Measurements from ENCODE around the gene SAPCD2. TPM values are rescaled to one million over a fixed set of nuclear protein-coding genes. Genes with fewer than 3 reads are reported as not detected.
"Not testable (repeated sequence)": the region's sequence is repeated elsewhere in the genome, so short reads cannot be mapped to it uniquely, and the experiment has no call there.

The SAPCD2 gene
- 1.8 TPM for polyA plus RNA-seq (2013)

GRCh38 chr9:137070201-137070905 lies at the start of gene SAPCD2:
TSS of gene SAPCD2 (minus strand) at chr9:137070557. CDS start at chr9:137070460, 97 bp downstream.
- Histone ChIP-seq H3K36me3 (ENCODE audit: control insufficient read depth in 4 of 4, insufficient read depth in 4 of 4, low read length in 3 of 4) (peaks cover 0 to 13% (median 1%) of the 10 kb centered on the region in 4 experiments), H3K27ac (ENCODE audit: insufficient read depth in 1 of 2, low read depth in 1 of 2, low read length in 2 of 2, poor library complexity in 1 of 2, severe bottlenecking in 2 of 2) (peak within 1 kb of the TSS in 1 of 2 experiments; percentile 74), H3K9me3 (ENCODE audit: control extremely low read depth in 1 of 5, control insufficient read depth in 4 of 5, insufficient read depth in 2 of 5, low read depth in 1 of 5, low read length in 4 of 5) (no peaks in the 10 kb centered on the region), H3K4me1 (ENCODE audit: control extremely low read depth in 1 of 4, control insufficient read depth in 4 of 4, insufficient read depth in 4 of 4, low read length in 3 of 4) (peaks cover 0 to 46% (median 30%) of the 10 kb centered on the region in 4 experiments), H3K4me3 (ENCODE audit: control insufficient read depth in 1 of 7, extremely low read depth in 1 of 7, insufficient read depth in 4 of 7, low read depth in 2 of 7, low read length in 6 of 7) (peak within 1 kb of the TSS; percentile 15 to 76 (median 69)), H3K27me3 (replicated peaks in 2 of 5; ENCODE audit: control insufficient read depth in 4 of 5, insufficient read depth in 5 of 5, low read length in 4 of 5) (no peaks in the 10 kb centered on the region)
- 0% methylated on average over 45 of the region's 74 CpGs for WGBS (ENCODE audit: insufficient coverage)
- ChIA-PET CTCF (interaction anchor here (0.9 to 8.9 kb wide), 11 partner anchors 11 to 122 kb away, joined by 3 to 76 read pairs (median 10); partner anchors contain the start of genes MAN1B1 and NPDC1), POLR2A (interaction anchor here (0.6 to 1.0 kb wide), 2 partner anchors 26 to 88 kb away, joined by 3 to 4 read pairs; no protein-coding TSS in a partner anchor)
- DNase-seq: peak; percentile 89 to 94 (median 93)

- not testable (repeated sequence) for H3K27me3 ChIP-seq (replicated peaks in 2 of 5; ENCODE audit: control insufficient read depth in 4 of 5, insufficient read depth in 5 of 5, low read length in 4 of 5); H3K9me3 ChIP-seq (ENCODE audit: control extremely low read depth in 1 of 5, control insufficient read depth in 4 of 5, insufficient read depth in 2 of 5, low read depth in 1 of 5, low read length in 4 of 5); H3K27ac ChIP-seq (ENCODE audit: insufficient read depth in 1 of 2, low read depth in 1 of 2, low read length in 2 of 2, poor library complexity in 1 of 2, severe bottlenecking in 2 of 2); DNase-seq; H3K36me3 ChIP-seq (ENCODE audit: control insufficient read depth in 4 of 4, insufficient read depth in 4 of 4, low read length in 3 of 4); H3K4me3 ChIP-seq (ENCODE audit: control insufficient read depth in 1 of 7, extremely low read depth in 1 of 7, insufficient read depth in 4 of 7, low read depth in 2 of 7, low read length in 6 of 7)
- ChIA-PET POLR2A (interaction anchor here (0.6 to 1.7 kb wide), 2 partner anchors 10 to 105 kb away, joined by 4 to 6 read pairs; no protein-coding TSS in a partner anchor), CTCF (interaction anchor here (0.9 to 4.3 kb wide), 6 partner anchors 10 to 118 kb away, joined by 3 to 46 read pairs (median 4); partner anchors contain the start of genes CYSRT1 and RNF224)
- H3K4me1 ChIP-seq (ENCODE audit: control extremely low read depth in 1 of 4, control insufficient read depth in 4 of 4, insufficient read depth in 4 of 4, low read length in 3 of 4): peaks cover 5 to 14% (median 13%) of the 10 kb centered on the region in 4 experiments
- 94% methylated on average over 10 of the region's 12 CpGs for WGBS (ENCODE audit: insufficient coverage)
Measured at GRCh38 chr9:137118092-137118603, 47.8 kb upstream of the SAPCD2 start.

- POLR2A ChIA-PET: interaction anchor here (1.7 kb wide), 1 partner anchor 106 kb away, joined by 4 read pairs; no protein-coding TSS in a partner anchor
- Histone ChIP-seq H3K4me3 (ENCODE audit: control insufficient read depth in 1 of 7, extremely low read depth in 1 of 7, insufficient read depth in 4 of 7, low read depth in 2 of 7, low read length in 6 of 7) (no peak overlapping the region), H3K9me3 (ENCODE audit: control extremely low read depth in 1 of 5, control insufficient read depth in 4 of 5, insufficient read depth in 2 of 5, low read depth in 1 of 5, low read length in 4 of 5) (no peaks in the 10 kb centered on the region), H3K36me3 (ENCODE audit: control insufficient read depth in 4 of 4, insufficient read depth in 4 of 4, low read length in 3 of 4) (peaks cover 0 to 12% (median 5%) of the 10 kb centered on the region in 4 experiments), H3K27me3 (replicated peaks in 2 of 5; ENCODE audit: control insufficient read depth in 4 of 5, insufficient read depth in 5 of 5, low read length in 4 of 5) (no peaks in the 10 kb centered on the region), H3K4me1 (ENCODE audit: control extremely low read depth in 1 of 4, control insufficient read depth in 4 of 4, insufficient read depth in 4 of 4, low read length in 3 of 4) (peaks cover under 1 to 13% (median 12%) of the 10 kb centered on the region in 4 experiments), H3K27ac (ENCODE audit: insufficient read depth in 1 of 2, low read depth in 1 of 2, low read length in 2 of 2, poor library complexity in 1 of 2, severe bottlenecking in 2 of 2) (no peak overlapping the region)
- CTCF ChIA-PET: interaction anchor here (0.7 to 4.3 kb wide), 4 partner anchors 9 to 119 kb away, joined by 4 to 46 read pairs (median 6); partner anchors contain the start of genes CYSRT1 and RNF224
- no peak for DNase-seq
- WGBS (ENCODE audit: insufficient coverage): 95% methylated on average over 7 of the region's 15 CpGs
Measured at GRCh38 chr9:137117269-137117731, 46.9 kb upstream of the SAPCD2 start.

- no peak overlapping the region for H3K4me3 ChIP-seq (ENCODE audit: control insufficient read depth in 1 of 7, extremely low read depth in 1 of 7, insufficient read depth in 4 of 7, low read depth in 2 of 7, low read length in 6 of 7)
- ChIA-PET CTCF (interaction anchor here (0.7 to 1.6 kb wide), 2 partner anchors 110 to 120 kb away, joined by 4 to 6 read pairs; partner anchors contain the start of gene RNF224), POLR2A (no interaction called here)
- peaks cover 0 to 18% (median 9%) of the 10 kb centered on the region in 4 experiments for H3K36me3 ChIP-seq (ENCODE audit: control insufficient read depth in 4 of 4, insufficient read depth in 4 of 4, low read length in 3 of 4)
- 91% methylated on average over 17 of the region's 17 CpGs for WGBS (ENCODE audit: insufficient coverage)
- H3K27ac ChIP-seq (ENCODE audit: insufficient read depth in 1 of 2, low read depth in 1 of 2, low read length in 2 of 2, poor library complexity in 1 of 2, severe bottlenecking in 2 of 2): no peak overlapping the region
- peaks cover 0 to 13% (median 11%) of the 10 kb centered on the region in 4 experiments for H3K4me1 ChIP-seq (ENCODE audit: control extremely low read depth in 1 of 4, control insufficient read depth in 4 of 4, insufficient read depth in 4 of 4, low read length in 3 of 4)
- no peak for DNase-seq
- H3K27me3 ChIP-seq (replicated peaks in 2 of 5; ENCODE audit: control insufficient read depth in 4 of 5, insufficient read depth in 5 of 5, low read length in 4 of 5): no peaks in the 10 kb centered on the region
- no peaks in the 10 kb centered on the region for H3K9me3 ChIP-seq (ENCODE audit: control extremely low read depth in 1 of 5, control insufficient read depth in 4 of 5, insufficient read depth in 2 of 5, low read depth in 1 of 5, low read length in 4 of 5)
Measured at GRCh38 chr9:137116728-137117127, 46.4 kb upstream of the SAPCD2 start.

GRCh38 chr9:137116027-137116507 lies 45.7 kb upstream of the SAPCD2 start:
- Histone ChIP-seq H3K4me3 (ENCODE audit: control insufficient read depth in 1 of 7, extremely low read depth in 1 of 7, insufficient read depth in 4 of 7, low read depth in 2 of 7, low read length in 6 of 7) (no peak overlapping the region), H3K27me3 (replicated peaks in 2 of 5; ENCODE audit: control insufficient read depth in 4 of 5, insufficient read depth in 5 of 5, low read length in 4 of 5) (no peaks in the 10 kb centered on the region), H3K36me3 (ENCODE audit: control insufficient read depth in 4 of 4, insufficient read depth in 4 of 4, low read length in 3 of 4) (peaks cover 0 to 21% (median 13%) of the 10 kb centered on the region in 4 experiments), H3K4me1 (ENCODE audit: control extremely low read depth in 1 of 4, control insufficient read depth in 4 of 4, insufficient read depth in 4 of 4, low read length in 3 of 4) (peaks cover 0 to 13% (median 11%) of the 10 kb centered on the region in 4 experiments), H3K9me3 (ENCODE audit: control extremely low read depth in 1 of 5, control insufficient read depth in 4 of 5, insufficient read depth in 2 of 5, low read depth in 1 of 5, low read length in 4 of 5) (no peaks in the 10 kb centered on the region), H3K27ac (ENCODE audit: insufficient read depth in 1 of 2, low read depth in 1 of 2, low read length in 2 of 2, poor library complexity in 1 of 2, severe bottlenecking in 2 of 2) (no peak overlapping the region)
- no peak for DNase-seq
- WGBS (ENCODE audit: insufficient coverage): 80% methylated on average over 5 of the region's 6 CpGs
- POLR2A ChIA-PET: interaction anchor here (0.5 kb wide), 1 partner anchor 93 kb away, joined by 4 read pairs; no protein-coding TSS in a partner anchor
- CTCF ChIA-PET: interaction anchor here (1.2 to 1.4 kb wide), 3 partner anchors 91 to 119 kb away, joined by 3 to 5 read pairs (median 3); partner anchors contain the start of gene RNF224

GRCh38 chr9:137115394-137116026 lies 45.2 kb upstream of the SAPCD2 start:
- H3K27me3 ChIP-seq (replicated peaks in 2 of 5; ENCODE audit: control insufficient read depth in 4 of 5, insufficient read depth in 5 of 5, low read length in 4 of 5): no peaks in the 10 kb centered on the region
- H3K36me3 ChIP-seq (ENCODE audit: control insufficient read depth in 4 of 4, insufficient read depth in 4 of 4, low read length in 3 of 4): peaks cover 0 to 27% (median 17%) of the 10 kb centered on the region in 4 experiments
- DNase-seq: no peak
- peaks cover 0 to 13% (median 11%) of the 10 kb centered on the region in 4 experiments for H3K4me1 ChIP-seq (ENCODE audit: control extremely low read depth in 1 of 4, control insufficient read depth in 4 of 4, insufficient read depth in 4 of 4, low read length in 3 of 4)
- no peak overlapping the region for H3K27ac ChIP-seq (ENCODE audit: insufficient read depth in 1 of 2, low read depth in 1 of 2, low read length in 2 of 2, poor library complexity in 1 of 2, severe bottlenecking in 2 of 2)
- CTCF ChIA-PET: interaction anchor here (0.8 to 1.4 kb wide), 6 partner anchors 8 to 120 kb away, joined by 3 to 5 read pairs (median 3); partner anchors contain the start of genes NPDC1 and RNF224
- POLR2A ChIA-PET: interaction anchor here (0.5 kb wide), 1 partner anchor 94 kb away, joined by 4 read pairs; no protein-coding TSS in a partner anchor
- no peaks in the 10 kb centered on the region for H3K9me3 ChIP-seq (ENCODE audit: control extremely low read depth in 1 of 5, control insufficient read depth in 4 of 5, insufficient read depth in 2 of 5, low read depth in 1 of 5, low read length in 4 of 5)
- peak overlapping the region in 3 of 7 experiments; percentile 55 to 67 (median 63) for H3K4me3 ChIP-seq (ENCODE audit: control insufficient read depth in 1 of 7, extremely low read depth in 1 of 7, insufficient read depth in 4 of 7, low read depth in 2 of 7, low read length in 6 of 7)
- WGBS (ENCODE audit: insufficient coverage): 89% methylated on average over 20 of the region's 21 CpGs
